SK-N-SH (cell line): ENCODE results near the gene CDH22.

Source experiments
- CTCF ChIP-seq: fragments of 200-600 bp; sonication (generic); IDR thresholded peaks from 2 replicates; pipeline ENCODE4 v1.6.1; 2017; ENCODE audit warnings: antibody characterized with exemption, mild to moderate bottlenecking, moderate library complexity
- EP300 ChIP-seq, 2 experiments: IDR thresholded peaks; 2 replicates each; pipeline versions ENCODE4 v1.4.0 to v1.6.1; 2012; ENCODE audit warnings: borderline replicate concordance in 1 of 2, low read depth in 1 of 2, low read length in 1 of 2
- EZH2phosphoT487 ChIP-seq: fragments of 200-600 bp; sonication (generic); IDR thresholded peaks from 2 replicates; pipeline ENCODE4 v1.6.1; 2017; ENCODE audit warnings: low read depth, mixed run types, mild to moderate bottlenecking, antibody characterized with exemption, moderate library complexity, borderline replicate concordance
- MAX ChIP-seq: IDR thresholded peaks from 2 replicates; pipeline ENCODE4 v1.4.0; 2012; ENCODE audit warnings: low read depth
- NFIC ChIP-seq: IDR thresholded peaks from 2 replicates; pipeline ENCODE4 v1.4.0; 2012; ENCODE audit warnings: borderline replicate concordance
- RAD21 ChIP-seq: IDR thresholded peaks from 2 replicates; pipeline ENCODE4 v1.6.1; 2012; ENCODE audit warnings: mild to moderate bottlenecking, low read length
- TAF1 ChIP-seq: IDR thresholded peaks from 2 replicates; pipeline ENCODE4 v1.6.1; 2012; ENCODE audit warnings: low read depth, mild to moderate bottlenecking, low read length, moderate library complexity, borderline replicate concordance
- USF1 ChIP-seq: IDR thresholded peaks from 2 replicates; pipeline ENCODE4 v1.4.0; 2012; ENCODE audit warnings: low read depth, borderline replicate concordance

- TF ChIP-seq USF1 (no peak), CTCF (no peak), TAF1 (no peak), RAD21 (no peak), NFIC (no peak), EP300 (IDR thresholded peaks at IDR 0.05; ENCODE audit: borderline replicate concordance in 1 of 2, low read depth in 1 of 2, low read length in 1 of 2) (no peak), EZH2phosphoT487 (no peak), MAX (no peak)
Observed at GRCh38 chr20:46289432-46289831, 18.9 kb downstream of the CDH22 start.
